ENCODE measurements around the gene SFSWAP.
"Not testable (repeated sequence)": the region's sequence is repeated elsewhere in the genome, so short reads cannot be mapped to it uniquely, and the experiment has no call there.

Gene SFSWAP

DNA sequence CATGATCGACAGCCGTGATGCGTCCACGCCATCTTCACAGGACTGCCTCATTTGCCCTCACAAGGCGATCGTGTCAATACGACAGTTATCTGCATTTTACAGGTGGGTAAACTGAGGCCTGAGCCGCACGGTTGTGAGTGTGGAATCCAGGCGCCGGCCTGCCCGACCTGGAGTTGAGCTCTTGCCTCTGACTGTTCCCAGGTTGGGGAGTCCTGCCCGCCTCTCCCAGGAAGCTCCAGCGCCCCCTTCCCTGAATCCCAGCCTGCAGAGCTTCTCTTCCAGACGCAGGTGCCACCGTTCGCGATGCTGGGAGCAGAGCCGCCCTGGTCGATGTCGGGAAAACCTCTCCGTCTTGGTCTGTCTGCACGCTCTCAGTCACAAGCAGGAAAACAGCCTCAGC lies 31.1 kb upstream of the SFSWAP start:
- not testable (repeated sequence) for DNase-seq

DNA sequence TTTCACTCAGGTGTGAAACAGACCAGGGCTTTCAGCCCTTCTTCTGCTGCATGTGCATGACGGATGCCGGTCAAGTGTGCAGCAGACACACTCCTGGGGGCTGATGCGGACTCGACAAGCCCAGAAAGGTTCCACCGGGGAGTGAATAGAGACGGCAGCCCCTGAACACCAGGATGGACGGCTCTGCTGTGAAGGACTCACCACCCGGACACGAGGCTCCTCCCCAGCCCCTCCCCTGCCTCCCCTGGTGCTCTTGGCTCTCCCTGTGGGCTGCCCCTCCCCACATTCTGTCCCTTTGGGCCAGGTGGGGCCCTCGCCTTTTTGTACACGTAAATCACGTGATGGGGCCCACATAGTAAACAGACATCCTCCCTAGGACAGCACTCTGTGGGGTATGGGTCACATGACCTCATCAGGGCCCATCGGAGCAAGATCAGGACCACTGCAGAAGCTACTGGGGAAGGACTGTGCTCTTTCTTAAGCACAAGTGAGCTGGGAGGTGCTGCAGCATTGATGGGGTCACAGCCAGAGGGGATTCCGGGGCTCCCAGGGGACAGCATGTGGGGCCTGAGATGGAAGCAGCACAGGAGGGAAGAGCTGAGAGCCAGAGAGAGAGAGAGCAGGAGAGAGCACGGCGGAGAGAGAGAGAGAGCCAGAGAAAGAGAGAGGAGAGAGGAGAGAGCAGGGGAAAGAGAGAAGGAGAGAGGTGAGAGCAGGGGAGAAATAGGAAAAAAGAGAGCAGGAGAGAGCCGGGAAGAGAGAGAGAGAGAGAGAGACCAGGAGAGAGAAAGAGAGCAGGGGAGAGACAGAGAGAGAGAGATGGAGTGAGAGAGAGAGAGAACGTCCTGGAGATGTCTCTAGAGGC lies 30.3 kb upstream of the SFSWAP start:
- DNase-seq, result not testable (repeated sequence)

DNA sequence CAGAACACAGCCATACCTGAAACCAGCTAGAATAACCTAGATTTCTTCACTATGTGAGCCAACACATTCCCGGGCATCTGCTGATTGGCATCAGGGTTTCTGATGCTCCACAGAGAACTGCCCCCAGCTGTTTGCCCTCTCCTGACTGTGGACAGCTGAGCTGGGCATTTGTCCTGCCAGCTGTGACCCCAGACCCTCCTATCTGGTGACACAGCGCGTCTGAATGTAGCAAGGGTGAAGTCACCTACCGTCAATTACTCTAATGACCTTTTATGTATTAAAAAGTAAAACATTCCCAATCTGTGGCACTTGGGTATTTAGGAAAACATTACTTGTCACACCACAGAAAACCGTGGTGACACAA lies 29.7 kb upstream of the SFSWAP start:
- DNase-seq, result no peak

DNA sequence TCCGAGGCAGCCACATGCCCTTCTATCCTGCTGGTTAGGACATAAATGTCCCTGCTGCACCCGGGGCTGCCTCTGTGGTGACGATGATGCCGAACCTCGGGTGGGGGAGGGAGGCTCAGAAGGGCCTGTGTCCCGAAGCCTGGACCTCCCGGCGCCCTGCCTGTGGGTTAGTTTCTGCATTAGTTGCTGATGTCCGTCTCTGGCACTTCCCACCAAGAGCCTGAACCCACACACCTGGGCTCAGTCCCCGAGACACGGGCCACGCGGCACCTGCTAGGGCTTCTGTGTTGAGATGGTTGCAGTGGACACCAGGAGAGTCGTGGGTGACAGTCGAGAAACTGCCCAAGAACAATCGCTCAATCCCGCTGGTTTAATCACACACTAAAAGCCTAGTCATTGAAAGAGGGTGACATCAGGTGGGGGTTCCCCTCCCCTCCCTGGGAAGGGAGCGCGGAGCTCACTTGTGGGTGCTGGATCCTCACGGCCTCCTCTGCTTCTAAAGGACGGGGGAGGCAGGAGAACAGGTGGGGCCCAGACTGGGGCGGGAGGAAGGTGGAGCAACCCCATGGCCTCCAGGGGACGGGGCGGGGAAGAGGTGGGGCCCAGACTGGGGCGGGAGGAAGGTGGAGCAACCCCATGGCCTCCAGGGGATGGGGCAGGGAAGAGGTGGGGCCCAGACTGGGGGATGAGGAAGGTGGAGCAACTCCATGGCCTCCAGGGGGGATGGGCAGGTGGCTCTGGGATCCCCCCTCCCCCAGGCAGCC lies 29.0 kb upstream of the SFSWAP start:
- not testable (repeated sequence) for DNase-seq

DNA sequence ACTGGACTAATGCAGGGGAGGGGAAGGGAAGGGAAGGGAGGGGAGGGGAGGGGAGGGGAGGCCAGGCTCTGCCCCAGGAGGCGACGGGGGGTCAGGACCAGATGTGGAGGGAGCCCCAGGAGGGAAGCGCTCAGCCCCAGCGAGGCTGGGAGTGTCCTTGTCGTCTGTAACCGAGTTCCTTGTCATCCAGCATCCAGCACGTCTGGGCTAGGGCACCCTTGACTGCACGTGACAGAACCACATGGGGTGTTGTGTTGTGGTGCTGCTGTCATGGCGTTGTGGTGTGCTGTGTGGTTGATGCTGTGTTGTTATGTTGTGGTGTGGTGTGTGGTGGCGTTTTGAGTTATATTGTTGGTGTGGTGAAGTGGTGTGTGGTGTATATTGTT lies 28.4 kb upstream of the SFSWAP start:
- no peak for DNase-seq

DNA sequence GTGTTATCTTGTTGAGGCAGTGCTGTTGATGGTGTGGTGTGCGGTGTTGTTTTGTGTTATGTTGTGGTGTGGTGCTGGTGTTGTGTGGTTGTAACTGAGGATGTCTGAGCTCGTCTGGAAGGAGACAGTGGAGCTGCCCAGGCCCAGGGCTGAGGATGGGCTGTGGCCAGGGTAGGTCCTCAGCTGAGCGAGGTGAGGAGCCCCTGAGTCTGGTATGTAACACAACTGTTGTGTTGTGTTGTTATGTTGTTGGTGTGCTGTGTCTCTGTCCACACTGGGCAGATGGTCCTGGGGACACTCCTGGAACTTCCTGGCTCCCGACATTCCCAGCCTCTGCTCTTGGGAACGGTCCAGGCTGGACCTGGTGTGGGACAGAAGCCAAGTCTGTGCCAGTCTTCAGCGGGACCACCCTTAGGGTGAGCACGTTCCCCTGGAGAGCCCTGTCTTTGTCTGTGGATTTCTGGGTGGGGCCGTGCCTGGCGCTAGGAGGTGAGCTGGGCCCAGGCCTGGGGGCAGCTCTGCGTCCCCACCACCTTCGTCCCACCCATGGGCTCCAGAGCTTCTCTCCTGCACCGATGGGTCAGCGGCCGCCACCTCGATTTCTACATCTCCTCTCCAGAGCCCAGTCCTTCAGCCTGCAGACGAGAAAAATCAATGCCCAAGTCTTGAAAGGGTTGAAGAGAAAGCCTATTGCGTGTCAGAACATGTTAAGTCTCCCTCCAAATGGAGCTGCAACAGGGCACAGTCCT lies 27.4 kb upstream of the SFSWAP start:
- DNase-seq, result no peak

DNA sequence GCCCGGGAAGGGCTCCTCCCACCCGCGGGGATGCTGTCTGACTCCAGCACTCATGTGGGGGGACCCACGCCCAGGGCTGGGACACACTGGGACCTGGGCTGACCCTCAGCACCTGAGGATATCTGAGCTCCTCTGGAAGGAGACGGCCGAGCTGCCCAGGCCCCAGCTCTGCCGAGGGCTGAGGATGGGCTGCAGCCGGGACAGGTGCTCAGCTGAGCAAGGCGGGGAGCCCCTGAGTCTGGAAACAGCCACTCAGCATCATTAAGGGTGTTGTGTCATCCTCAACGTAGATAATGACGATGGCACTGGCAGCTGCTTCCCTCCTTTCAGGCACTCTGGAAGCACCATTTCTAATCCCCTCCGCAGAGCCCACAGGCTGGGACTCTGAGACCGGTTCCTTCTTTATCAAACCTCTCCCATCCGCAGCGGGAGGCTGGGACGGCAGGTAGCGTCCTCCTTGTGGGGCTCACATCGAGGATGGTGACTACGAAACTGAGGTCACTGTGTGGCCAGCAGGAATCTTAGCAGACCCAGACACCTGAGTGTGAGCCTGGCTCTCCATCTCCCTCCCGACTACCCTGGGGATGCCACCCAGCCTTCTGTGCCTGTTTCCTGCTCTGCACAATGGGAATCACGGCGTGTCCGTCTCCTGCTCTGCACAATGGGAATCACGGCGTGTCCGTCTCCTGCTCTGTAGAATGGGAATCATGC lies 26.7 kb upstream of the SFSWAP start:
- no peak for DNase-seq

DNA sequence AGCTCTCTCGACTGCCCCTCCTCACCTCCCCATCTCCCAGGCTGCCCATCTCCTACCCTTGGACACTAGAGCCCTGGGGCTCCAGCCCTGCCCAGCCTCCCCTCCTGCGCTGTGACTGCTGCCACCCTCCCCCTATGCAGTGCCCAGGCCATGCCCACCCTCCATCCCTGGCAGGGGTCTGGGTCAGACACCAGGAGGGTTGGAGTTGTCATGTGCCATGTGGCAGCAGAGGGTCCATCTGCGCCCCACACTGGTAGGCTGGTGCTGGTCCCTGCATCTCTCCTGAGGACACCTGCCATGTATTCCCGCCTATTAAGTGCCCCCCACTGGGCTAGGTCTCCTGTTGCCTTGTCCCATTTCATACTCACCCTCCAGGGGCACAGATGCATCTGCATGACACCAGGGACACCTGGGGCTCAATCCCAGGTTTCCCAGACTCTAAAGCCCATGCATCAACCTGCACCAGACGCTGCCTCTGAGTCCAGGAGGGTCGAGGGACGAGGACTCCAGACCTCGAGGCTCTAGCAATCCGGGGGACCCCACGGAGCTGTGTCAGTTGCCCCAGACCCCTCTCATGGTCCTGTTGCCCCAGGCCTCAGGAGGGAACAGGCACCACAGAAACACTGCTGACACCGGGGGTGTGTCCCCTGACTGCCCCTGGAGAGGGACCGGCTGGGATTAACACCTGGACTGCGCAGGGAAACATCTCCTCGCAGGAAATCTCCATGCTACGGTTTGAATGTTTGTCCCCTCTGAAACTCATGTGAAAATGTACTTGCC lies 23.4 kb upstream of the SFSWAP start:
- DNase-seq, result no peak

DNA sequence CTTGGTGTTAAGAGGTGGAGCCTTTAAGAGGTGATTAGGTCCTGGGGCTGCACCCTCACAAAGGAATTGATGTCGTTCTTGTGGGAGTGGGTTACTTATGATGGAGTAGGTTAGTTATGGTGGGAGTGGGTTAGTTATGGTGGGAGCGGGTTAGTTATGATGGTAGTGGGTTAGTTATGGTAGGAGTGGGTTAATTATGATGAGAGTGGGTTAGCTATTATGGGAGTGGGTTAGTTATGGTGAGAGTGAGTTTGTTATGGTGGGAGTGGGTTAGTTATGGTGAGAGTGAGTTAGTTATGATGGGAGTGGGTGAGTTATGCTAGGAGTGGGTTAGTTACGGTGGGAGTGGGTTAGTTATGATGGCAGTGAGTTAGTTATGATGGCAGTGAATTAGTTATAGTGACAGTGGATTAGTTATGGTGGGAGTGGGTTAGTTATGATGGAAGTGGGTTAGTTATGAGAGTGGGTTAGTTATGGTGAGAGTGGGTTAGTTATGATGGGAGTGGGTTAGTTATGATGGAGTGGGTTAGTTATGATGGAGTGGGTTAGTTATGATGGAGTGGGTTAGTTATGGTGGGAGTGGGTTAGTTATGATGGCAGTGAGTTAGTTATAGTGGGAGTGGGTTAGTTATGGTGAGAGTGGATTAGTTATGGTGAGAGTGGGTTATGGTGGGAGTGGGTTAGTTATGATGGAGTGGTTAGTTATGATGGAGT lies 22.6 kb upstream of the SFSWAP start:
- DNase-seq, result no peak

DNA sequence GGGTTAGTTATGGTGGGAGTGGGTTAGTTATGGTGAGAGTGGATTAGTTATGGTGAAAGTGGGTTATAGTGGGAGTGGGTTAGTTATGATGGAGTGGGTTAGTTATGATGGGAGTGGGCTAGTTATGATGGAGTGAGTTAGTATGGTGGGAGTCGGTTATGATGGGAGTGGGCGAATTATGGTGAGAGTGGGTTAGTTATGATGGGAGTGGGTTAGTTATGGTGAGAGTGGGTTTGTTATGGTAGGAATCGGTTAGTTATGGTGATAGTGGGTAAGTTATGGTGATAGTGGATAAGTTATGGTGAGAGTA lies 22.1 kb upstream of the SFSWAP start:
- DNase-seq, result no peak

DNA sequence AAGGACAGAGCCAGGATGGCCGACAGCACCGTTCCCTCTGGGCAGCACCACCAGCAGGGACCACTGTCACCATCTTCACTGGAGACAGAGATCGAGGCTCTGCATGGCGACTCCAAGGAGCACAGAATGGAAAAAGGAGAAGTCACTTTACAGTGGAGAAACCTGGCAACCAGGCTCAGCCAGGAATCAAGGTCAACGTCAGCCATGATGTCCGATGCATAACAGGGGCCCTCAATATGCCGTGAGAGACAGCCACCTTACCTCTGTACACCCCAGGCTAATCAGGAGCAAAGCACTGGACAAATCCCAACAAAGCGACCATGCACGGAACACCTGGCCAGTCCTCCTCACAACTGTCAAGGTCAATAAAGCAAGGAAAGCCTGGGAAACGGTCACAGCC lies 20.6 kb upstream of the SFSWAP start:
- DNase-seq, result no peak

DNA sequence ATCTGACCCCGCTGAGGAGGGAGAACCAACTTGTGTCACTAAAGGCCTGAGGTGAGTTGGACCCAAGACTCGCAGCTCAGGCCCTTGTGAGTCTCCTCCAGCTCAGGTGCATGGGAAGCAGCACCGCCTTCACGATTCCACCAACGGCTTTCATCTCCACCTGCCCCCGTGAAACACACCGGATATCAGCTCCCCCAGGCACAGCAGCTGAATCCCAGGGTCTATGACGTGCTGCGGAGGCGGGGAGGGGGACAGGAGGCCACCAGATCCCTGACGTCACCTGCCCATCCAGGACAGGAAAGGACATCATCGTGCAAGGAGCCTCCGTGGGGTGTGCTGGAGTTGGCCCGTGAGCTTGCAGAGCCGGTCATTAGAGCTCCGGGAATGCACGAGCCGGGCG lies 18.5 kb upstream of the SFSWAP start:
- no peak for DNase-seq

DNA sequence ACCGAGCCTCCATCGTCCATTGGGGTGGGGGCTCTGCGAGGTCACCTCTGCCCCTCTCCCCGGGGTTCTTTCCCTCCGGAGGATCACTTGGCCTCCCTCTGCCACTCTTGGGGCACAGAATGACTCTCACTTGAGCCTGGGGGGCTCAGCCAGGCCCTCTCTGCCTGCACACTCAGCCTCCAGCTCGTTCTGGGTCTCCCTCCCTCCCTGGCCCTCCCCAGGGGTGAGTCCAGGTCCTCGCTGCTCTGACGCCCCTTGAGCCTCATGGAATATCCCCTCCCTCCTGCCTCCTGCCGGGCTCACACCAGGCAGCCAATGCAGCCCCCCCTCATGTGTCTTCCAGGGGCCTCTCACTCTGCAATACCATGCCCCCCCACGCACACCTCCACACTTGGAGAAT lies 17.7 kb upstream of the SFSWAP start:
- DNase-seq, result no peak

DNA sequence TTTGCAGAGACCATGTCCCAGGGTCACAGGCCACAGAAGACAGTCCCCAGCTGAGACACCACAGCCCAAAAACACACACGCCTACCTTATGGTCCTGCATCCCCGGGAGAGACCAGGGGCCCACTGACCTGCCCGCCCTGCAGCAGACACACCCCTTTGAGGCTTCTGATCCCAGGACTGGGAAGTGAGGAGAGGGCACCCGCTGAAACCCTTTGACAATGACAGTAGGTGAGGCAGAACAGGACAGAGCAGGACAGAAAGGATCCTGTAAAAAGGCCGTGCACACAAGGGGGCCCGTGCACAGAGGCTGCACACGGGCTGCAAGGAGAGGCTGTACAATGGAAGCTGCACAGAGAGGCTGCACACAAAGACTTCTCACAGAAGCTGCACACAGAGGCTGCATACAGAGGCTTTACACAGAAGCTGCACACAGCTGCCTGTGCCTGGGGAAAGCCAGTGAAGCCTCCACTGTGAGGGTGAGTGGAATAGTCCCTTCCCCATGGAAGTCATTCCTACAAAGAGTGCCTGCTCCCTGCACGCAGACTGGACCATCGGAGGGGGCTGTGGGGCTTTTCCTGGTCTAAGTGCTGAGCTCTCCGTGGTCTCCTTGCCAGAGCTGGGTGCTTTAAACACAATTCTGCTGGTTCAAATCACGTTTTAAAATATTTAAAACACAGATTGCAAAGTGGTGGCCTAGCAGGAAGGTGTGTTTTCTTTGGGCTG lies 16.6 kb upstream of the SFSWAP start:
- DNase-seq, result no peak

DNA sequence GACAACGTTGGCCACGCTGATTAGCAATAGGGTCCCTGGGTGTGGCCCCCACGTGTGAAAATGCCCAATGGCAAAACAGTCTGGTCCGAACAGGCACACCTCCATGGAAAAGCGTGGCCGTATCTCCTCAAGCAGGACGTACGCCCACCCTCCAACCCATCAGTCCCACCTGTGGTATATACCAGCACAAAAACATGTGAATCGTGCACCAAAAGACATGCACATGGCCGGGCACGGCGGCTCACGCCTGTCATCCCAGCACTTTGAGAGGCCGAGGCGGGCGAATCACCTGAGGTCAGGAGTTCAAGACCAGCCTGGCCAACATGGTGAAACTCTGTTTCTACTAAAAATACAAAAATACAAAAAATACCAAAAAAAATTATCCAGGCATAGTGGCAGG lies 14.9 kb upstream of the SFSWAP start:
- DNase-seq, result no peak

DNA sequence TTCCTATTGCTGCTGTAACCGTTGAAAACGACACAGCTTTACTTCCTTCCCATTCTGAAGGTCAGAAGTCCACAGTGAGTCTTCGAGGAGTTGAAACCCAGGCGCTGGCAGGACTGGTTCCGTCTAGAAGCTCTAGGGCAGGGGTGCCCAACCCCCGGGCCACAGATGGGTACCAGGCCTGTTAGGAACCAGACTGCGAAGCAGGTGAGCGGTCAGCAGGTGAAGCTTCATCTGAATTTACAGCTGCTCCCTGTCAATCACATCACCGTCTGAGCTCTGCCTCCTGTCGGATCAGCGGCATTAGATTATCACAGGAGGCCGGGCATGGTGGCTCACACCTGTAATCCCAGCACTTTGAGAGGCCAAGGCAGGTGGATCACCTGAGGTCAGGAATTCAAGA lies 12.6 kb upstream of the SFSWAP start:
- no peak for DNase-seq

DNA sequence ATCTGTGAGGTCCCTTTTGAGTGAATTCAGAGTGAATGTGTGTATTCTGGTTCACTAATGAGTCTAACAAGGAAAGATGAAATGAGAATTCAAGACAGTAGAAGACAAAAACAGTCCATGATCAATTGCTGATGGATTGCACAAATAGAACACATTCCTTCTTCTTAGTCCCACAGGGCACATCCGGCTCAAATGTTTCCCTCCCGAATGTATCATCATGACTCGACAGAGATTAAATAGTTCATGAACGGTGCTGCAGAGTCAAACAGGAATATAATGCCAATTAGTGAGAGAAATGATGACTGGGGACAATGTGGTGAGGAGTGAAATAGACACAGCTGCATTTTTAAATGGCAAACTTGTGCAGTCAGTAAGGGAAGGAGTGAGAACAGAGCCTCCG lies 11.5 kb upstream of the SFSWAP start:
- DNase-seq, result peak; percentile 26

DNA sequence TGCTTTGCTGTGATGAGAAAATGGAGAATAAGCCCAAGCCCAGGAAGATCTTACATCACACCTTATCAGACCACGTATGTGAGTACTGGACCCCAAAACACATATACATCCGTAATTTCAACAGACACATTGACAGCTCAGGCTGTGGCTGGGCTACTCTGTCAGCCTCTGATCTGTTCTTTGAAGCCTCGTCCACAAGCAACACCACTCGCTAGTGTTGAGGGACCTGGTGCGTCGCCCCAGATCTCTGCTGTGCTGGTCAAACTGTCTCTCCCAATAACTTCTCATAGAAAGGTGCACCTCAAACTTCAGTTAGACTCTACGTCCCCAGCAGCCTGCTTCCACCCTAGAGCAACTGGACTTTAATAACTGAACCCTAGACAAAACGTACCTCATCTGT lies 10.6 kb upstream of the SFSWAP start:
- DNase-seq, result no peak

DNA sequence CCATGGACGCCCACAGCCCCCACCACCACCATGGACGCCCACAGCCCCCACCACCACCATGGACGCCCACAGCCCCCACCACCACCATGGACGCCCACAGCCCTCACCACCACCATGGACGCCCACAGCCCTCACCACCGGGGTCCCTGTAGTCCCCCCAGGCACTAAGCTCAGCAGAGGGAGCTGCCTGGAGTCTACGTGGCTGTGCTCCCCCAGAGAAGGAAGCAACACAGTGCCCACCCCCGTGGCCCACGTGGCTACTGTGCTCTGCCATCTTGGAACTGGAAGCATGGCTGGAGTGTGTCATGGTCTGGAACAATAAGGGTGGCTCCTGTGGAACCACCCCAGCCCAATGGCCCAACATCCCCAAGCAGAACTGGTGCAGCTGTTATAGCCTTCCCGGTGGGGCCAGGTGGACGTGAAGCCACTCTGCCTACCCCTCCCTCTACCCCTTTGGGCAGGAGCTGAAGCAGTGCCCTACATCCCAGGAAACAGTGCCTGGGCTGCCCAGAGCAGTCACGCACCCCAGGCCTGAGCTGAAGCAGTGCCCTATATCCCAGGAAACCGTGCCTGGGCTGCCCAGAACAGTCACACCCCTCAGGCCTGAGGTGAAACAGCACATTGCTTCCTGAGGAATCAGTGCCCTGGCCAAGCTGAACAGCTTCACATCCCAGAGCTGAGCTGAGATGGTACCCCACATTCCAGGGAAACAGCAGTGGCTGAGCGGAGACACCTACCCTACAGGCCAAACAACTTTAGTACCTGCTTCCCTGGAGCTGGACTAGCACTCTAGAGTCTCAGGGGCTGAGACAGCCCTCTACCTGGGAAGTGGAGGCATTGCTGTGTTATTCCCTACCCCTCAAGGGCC lies 9.0 kb upstream of the SFSWAP start:
- DNase-seq, result no peak

DNA sequence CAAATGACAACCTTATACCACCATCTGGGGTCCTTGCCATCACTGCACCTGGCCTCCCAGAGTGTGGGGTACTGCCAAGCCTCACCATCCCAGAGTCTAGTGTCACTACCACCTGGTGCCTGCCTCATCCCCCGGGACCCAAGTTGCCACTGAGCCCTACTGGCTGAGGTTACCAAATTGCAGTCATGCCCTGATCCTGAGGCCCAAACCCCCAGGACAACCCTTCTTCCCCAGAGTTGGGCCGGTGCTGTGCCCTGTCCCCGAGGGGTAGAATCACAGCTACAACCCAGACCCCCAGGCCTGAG lies 8.4 kb upstream of the SFSWAP start:
- no peak for DNase-seq

Data from fibroblast of skin of scalp (primary cell).